ENCODE data around the gene STX8. TPM values are rescaled to one million over a fixed set of nuclear protein-coding genes. Genes with fewer than 3 reads are reported as not detected.
"Not testable (repeated sequence)": the region's sequence is repeated elsewhere in the genome, so short reads cannot be mapped to it uniquely, and the experiment has no call there.

Gene STX8
- total RNA-seq, 1 donor from 2014 or later: 54.8 TPM

DNA sequence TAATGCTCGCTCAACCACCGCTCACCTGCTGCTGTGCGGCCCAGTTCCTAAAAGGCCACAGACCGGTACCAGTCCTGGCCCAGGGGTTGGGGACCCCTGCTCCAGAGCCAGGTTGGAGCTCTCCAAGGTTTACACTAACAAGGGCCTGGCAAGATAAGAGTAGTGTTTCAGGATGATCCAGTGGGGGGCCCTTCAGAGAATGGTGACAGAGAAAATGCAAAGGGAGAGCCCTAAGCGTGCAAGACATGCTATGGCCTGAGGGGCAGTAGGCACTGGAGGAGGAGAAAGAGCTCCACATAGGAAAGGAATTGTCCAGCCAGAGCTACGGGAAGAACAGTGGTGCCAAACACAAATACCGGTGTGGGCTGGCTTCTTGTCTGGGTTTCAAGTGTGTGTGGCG, 233.4 kb downstream of the STX8 start:
- FAIRE-seq: no peak
- H3K36me3 Mint-ChIP-seq (ENCODE audit: low read depth, unreplicated experiment): no peaks in the 10 kb centered on the region
- H3K27me3 ChIP-seq (ENCODE audit: insufficient read depth, low read length): no peaks in the 10 kb centered on the region

DNA sequence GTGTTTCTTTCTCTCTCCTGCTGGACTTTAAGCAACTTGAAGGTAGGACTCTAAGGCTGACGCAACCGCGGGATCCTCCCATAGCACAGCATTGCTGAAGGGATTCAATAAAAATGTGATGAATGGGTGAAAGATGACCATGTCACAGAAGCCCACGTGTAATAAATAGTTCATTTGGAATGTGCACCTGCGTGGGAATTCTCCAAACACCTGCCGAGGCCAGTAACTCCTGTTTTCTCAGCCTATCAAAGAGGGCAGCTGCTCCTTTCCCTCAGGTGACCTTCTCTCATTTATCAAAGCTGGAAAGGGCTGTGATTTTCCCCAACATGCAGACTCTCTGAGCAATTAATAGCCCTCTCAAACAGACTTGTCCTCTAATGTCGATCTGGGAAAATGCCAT, 235.7 kb downstream of the STX8 start:
- peaks cover 4% of the 10 kb centered on the region for H3K36me3 Mint-ChIP-seq (ENCODE audit: low read depth, unreplicated experiment)
- FAIRE-seq (no peak), DNase-seq (ENCODE audit: low read depth) (no peak)
- Histone ChIP-seq H4K20me1 (ENCODE audit: insufficient read depth, low read length) (no peaks in the 10 kb centered on the region), H3K9ac (ENCODE audit: low read length) (no peak overlapping the region), H3K9me3 (ENCODE audit: insufficient read depth, low read depth, low read length) (peaks cover 4% of the 10 kb centered on the region), H3K4me3 (ENCODE audit: insufficient read depth, low read depth, low read length) (no peak overlapping the region), H2AFZ (ENCODE audit: low read depth, low read length) (no peak overlapping the region), H3K36me3 (ENCODE audit: insufficient read depth, low read length) (no peaks in the 10 kb centered on the region), H3K79me2 (ENCODE audit: insufficient read depth, low read length) (no peaks in the 10 kb centered on the region), H3K27me3 (ENCODE audit: insufficient read depth, low read length) (no peaks in the 10 kb centered on the region), H3K27ac (ENCODE audit: low read depth, low read length) (no peak overlapping the region), H3K4me2 (ENCODE audit: low read length) (no peak overlapping the region), H3K4me1 (ENCODE audit: insufficient read depth, low read length) (no peaks in the 10 kb centered on the region)
- H3K9me3 Mint-ChIP-seq (ENCODE audit: unreplicated experiment): peaks cover 2% of the 10 kb centered on the region
- no peaks in the 10 kb centered on the region for H3K27me3 Mint-ChIP-seq (ENCODE audit: low read depth, unreplicated experiment)
- no peak for TF ChIP-seq EZH2 (IDR thresholded peaks at IDR 0.05; ENCODE audit: insufficient read depth, low read length)
- TF ChIP-seq, protein P1, sequence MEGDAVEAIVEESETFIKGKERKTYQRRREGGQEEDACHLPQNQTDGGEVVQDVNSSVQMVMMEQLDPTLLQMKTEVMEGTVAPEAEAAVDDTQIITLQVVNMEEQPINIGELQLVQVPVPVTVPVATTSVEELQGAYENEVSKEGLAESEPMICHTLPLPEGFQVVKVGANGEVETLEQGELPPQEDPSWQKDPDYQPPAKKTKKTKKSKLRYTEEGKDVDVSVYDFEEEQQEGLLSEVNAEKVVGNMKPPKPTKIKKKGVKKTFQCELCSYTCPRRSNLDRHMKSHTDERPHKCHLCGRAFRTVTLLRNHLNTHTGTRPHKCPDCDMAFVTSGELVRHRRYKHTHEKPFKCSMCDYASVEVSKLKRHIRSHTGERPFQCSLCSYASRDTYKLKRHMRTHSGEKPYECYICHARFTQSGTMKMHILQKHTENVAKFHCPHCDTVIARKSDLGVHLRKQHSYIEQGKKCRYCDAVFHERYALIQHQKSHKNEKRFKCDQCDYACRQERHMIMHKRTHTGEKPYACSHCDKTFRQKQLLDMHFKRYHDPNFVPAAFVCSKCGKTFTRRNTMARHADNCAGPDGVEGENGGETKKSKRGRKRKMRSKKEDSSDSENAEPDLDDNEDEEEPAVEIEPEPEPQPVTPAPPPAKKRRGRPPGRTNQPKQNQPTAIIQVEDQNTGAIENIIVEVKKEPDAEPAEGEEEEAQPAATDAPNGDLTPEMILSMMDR (IDR thresholded peaks at IDR 0.05; ENCODE audit: insufficient read depth, low read depth, low read length): no peak
- H3K4me3 Mint-ChIP-seq (ENCODE audit: unreplicated experiment): no peak overlapping the region
- H3K4me1 Mint-ChIP-seq (ENCODE audit: low read depth, unreplicated experiment): peaks cover 6% of the 10 kb centered on the region
- no peak overlapping the region for H3K27ac Mint-ChIP-seq (ENCODE audit: unreplicated experiment)

More for the DNA sequence above, 233.4 kb downstream of the STX8 start:
- no peak for DNase-seq (ENCODE audit: low read depth)
- Histone ChIP-seq H3K36me3 (ENCODE audit: insufficient read depth, low read length) (no peaks in the 10 kb centered on the region), H3K9ac (ENCODE audit: low read length) (no peak overlapping the region), H4K20me1 (ENCODE audit: insufficient read depth, low read length) (no peaks in the 10 kb centered on the region), H2AFZ (ENCODE audit: low read depth, low read length) (no peak overlapping the region), H3K27ac (ENCODE audit: low read depth, low read length) (no peak overlapping the region), H3K79me2 (ENCODE audit: insufficient read depth, low read length) (no peaks in the 10 kb centered on the region), H3K4me3 (ENCODE audit: insufficient read depth, low read depth, low read length) (no peak overlapping the region), H3K4me1 (ENCODE audit: insufficient read depth, low read length) (peaks cover 4% of the 10 kb centered on the region), H3K9me3 (ENCODE audit: insufficient read depth, low read depth, low read length) (no peaks in the 10 kb centered on the region), H3K4me2 (ENCODE audit: low read length) (no peak overlapping the region)
- H3K27me3 Mint-ChIP-seq (ENCODE audit: low read depth, unreplicated experiment): no peaks in the 10 kb centered on the region
- H3K9me3 Mint-ChIP-seq (ENCODE audit: unreplicated experiment): no peaks in the 10 kb centered on the region
- H3K4me3 Mint-ChIP-seq (ENCODE audit: unreplicated experiment): no peak overlapping the region
- TF ChIP-seq, protein P1 (IDR thresholded peaks at IDR 0.05; ENCODE audit: insufficient read depth, low read depth, low read length): no peak
- no peak for TF ChIP-seq EZH2 (IDR thresholded peaks at IDR 0.05; ENCODE audit: insufficient read depth, low read length)
- peaks cover 12% of the 10 kb centered on the region for H3K4me1 Mint-ChIP-seq (ENCODE audit: low read depth, unreplicated experiment)
- H3K27ac Mint-ChIP-seq (ENCODE audit: unreplicated experiment): no peak overlapping the region

DNA sequence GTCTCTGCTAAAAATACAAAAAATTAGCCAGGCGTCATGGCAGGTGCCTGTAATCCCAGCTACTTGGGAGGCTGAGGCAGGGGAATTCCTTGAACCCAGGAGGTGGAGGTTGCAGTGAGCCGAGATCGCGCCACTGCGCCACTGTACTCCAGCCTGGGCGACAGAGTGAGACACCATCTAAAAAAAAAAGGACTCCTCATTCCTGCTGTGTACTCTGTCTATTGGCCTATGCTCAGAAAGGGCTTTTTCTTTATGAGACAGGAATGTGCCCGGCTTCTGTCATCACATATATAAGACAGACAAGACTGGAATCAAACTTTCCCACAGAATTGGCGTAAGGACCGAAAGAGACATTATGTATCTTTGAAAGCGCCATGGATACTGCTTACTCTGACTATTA, 236.1 kb downstream of the STX8 start:
- H3K79me2 ChIP-seq (ENCODE audit: insufficient read depth, low read length); H3K4me3 Mint-ChIP-seq (ENCODE audit: unreplicated experiment); H2AFZ ChIP-seq (ENCODE audit: low read depth, low read length); H3K27me3 ChIP-seq (ENCODE audit: insufficient read depth, low read length); H3K27me3 Mint-ChIP-seq (ENCODE audit: low read depth, unreplicated experiment); H3K36me3 ChIP-seq (ENCODE audit: insufficient read depth, low read length); DNase-seq (ENCODE audit: low read depth); H3K4me1 ChIP-seq (ENCODE audit: insufficient read depth, low read length); H3K9ac ChIP-seq (ENCODE audit: low read length); H3K4me1 Mint-ChIP-seq (ENCODE audit: low read depth, unreplicated experiment); H3K27ac ChIP-seq (ENCODE audit: low read depth, low read length); H3K9me3 Mint-ChIP-seq (ENCODE audit: unreplicated experiment); H3K36me3 Mint-ChIP-seq (ENCODE audit: low read depth, unreplicated experiment); FAIRE-seq; H3K4me2 ChIP-seq (ENCODE audit: low read length); H3K9me3 ChIP-seq (ENCODE audit: insufficient read depth, low read depth, low read length); H3K4me3 ChIP-seq (ENCODE audit: insufficient read depth, low read depth, low read length); H4K20me1 ChIP-seq (ENCODE audit: insufficient read depth, low read length); H3K27ac Mint-ChIP-seq (ENCODE audit: unreplicated experiment): not testable (repeated sequence)

All from astrocyte (in vitro differentiated cells and primary cell).